DMS 273 treated with DMSO at 0.1 percent for 48 hours (cell line): ENCODE results near the gene NFASC.
A peak's percentile ranks its signal among the peaks of the same experiment; 100 is the strongest.

Experiments
- DNase-seq: peaks from one replicate; lab custom pipeline; 2025; lab: John Stamatoyannopoulos, UW

NFASC gene

DNA sequence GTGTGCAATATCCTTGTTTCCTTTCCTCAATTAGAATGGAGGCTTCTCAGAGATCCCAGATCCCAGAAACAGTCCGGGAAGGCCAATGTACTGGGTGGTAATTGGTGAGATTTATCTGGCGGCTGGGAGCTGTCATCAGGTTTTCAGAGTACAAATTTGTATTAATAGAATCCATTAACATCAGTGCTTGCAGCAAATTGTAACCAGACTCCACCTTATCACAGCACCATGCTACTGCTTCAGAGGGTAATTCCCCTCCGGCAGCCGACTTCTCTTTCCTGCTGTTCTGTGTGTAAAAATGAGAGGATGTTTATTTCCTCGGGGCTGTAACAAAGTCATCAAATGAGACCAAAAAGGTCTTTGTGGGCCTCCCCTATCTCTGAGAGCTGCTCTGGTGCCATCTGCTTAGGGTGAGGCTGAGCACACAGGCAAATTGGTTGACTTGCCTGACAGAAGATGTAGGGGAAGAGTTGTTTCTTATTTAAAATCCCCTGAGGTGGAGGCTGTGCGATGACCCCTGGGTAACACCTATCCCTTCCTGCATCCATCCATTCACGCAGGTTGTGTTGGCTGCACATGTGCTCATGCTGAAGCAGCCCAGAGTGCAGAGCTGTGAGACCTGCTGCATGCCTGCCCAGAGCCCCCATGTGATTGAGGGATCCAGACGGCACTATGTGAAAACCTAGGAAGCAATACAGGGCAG, 19.2 kb downstream of the NFASC start:
- DNase-seq: peak; percentile 49

DNA sequence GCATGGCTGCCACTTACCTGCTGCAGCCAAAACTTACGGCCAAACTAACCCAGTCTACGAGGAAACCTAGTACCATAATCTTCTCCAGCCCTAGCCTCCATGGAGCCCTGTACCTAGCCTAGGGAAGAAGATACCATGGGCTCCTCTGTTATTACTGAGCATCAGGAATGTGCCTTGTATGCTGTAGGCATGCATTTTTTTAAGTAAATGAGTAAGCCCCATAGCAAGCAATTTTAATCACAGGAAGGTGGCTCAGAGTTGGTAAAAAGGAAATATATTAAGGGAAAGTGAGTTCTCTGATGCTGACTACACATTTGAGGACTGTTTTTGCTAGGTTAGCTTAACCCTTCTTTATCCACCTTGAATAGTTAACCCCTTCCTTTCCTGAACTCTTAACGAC, 21.2 kb downstream of the NFASC start:
- no peak for DNase-seq

DNA sequence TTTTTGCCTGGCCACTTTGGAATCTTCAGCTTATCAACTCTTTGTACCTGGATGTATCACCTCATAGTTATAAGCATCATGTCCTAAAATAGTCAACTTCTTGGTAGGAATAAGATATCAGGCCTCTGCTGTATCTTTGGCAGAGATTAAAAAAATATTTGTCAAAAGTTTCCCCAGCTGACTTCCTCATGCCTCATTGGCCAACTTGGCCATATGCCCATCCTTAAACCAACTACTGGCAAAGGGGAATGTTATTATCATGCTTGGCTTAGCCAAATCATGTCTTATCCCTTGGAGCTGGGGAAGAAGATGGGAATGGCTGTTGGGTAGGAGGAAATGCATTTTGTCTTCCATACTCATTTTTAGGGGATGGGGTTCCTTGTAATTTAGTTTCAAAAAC, 23.4 kb downstream of the NFASC start:
- peak; percentile 19 for DNase-seq

GRCh38 chr1:204894606-204895005, 23.9 kb downstream of the NFASC start:
- no peak for DNase-seq

DNA sequence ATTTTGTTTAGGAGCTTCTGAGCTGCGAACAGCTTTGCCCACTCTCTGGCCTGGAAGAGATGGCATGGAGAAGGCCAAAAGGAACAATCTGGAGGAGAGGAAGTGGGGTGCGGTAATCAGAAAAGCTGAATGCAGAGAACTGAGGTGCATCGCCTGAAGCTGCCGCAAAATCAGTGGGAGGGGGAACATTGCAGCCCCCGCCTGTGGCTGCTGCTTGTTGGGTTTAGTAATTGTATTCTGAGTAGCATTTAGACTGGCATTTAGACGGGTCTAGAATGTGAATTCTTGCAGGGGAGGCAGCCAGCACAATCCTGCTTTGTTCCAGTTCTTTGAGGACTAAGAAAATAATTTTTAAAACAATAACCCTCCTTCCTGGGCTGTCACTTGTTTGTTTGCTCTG, 25.4 kb downstream of the NFASC start:
- DNase-seq: no peak

DNA sequence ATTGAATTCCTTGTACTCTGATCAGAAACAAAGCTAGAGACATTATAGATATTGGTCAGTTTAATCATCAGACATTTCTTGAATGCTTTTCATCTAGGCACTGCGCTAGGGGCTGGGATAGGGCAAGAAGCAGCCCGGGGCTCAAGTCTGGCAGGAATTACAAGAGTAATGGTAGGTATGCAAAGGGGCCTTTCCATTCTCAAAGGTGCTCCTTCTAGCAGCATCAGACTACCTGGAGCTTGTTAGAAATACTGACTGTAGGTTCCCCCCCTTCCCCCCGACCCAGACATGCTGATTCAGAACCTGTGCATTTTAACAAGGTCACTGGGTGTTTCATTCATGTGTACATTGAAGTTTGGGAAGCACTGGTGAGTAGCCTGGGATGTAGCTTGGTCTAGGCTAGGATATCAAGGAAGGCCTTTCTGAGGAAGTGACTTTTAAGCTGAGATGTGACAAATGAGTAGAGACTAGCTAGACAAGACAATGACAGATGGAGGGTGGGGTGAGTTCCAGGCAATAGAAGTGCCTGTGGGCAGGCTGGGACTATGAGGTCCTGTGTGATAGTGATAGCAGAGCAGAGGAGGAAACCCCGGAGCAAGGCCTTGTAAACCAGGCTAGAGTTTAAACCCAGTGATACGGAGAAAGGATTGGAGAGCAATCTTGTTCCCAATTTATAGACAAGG, 26.3 kb downstream of the NFASC start:
- DNase-seq: no peak

DNA sequence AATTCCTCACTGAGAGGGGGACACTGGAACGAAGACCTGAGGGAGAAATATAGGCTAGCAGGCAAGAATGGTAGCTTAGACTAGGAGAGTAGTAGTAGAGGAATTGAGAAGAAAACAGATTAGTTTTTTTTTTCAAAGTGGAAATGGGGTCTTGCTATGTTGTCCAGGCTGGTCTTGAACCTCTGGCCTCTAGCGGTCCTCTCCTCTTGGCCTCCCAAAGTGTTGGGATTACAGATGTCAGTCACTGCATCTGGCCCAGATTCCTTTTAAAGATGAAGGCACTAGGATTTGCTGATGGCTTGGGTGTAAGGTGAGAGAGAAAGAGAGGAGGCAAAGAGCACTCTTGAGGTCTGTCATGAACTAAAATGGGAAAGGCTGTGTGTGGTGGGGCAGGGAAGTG, 30.1 kb downstream of the NFASC start:
- DNase-seq: no peak

DNA sequence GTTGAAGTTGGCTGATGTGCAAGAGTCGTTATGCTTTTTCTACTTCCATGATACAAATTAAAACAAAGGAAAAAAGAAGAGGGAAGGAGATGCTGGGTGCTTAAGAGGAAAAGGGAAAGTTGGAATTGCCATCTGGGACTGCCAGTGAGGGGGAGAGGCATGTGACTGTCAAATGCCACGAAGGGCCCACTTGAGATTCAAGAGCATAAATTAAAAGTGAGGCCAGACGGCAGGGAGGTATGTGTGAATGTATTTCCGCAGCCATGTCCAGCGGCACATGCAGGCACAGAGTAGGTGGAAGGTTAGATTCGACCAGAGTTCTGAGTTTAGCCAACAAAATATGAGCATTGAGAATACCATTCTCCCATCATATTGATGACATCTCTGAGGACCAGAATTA, 32.0 kb downstream of the NFASC start:
- no peak for DNase-seq

- no peak for DNase-seq
Measured at GRCh38 chr1:204904228-204904810, 33.7 kb downstream of the NFASC start.

GRCh38 chr1:204909109-204909508, 38.4 kb downstream of the NFASC start:
- no peak for DNase-seq

GRCh38 chr1:204915861-204916495, 45.3 kb downstream of the NFASC start:
- DNase-seq: no peak

DNA sequence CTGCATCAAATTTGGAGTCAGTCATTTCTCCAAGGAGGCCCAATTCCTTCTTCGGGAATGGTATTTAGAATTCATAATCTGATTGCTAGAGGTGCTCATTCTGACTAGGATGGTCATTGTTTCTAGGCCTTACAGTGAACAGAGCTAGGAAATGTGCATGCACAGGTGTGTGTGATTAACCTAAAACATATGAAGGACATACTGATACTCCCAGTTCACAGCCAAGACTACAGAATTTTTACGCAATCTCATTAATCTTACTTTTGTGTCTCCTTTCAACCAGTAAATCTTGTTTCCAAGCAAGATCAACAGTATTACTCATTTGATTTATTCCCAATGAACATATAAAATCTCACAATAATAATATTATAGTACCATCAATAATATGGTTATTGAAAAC, 47.1 kb downstream of the NFASC start:
- no peak for DNase-seq

GRCh38 chr1:204920511-204920910, 49.8 kb downstream of the NFASC start:
- DNase-seq: no peak

GRCh38 chr1:204920967-204921366, 50.3 kb downstream of the NFASC start:
- peak; percentile 19 for DNase-seq

DNA sequence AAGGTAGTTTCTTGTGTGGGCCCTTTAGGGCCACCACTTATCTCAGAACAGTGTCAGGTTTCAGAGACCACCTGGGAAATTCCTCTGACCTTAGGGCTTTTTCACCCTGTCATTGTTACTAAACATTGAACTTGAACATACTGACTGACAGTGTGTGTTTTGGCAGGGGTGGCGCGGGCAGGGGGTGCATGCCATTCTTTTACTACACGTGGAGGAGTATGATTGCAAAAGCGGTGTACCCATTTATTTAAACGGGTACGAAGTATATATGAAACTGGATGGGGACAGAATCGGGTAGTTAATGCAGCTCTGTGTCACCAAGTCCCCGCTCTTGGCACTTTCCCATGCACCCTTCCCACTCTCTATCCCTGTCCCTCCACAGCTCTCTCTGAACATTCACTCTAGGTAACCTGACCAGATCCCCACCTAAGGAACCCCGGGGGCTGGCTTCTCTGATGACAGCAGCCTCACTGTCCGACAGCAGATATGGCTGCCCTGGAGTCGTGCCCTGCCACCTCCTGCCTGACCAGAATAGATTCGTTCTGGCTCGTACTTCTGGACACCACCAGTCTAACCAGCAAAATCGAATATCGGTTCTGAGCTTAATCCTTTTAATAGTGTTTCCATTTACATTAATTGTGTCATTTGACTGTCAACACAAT, 51.3 kb downstream of the NFASC start:
- DNase-seq: no peak

DNA sequence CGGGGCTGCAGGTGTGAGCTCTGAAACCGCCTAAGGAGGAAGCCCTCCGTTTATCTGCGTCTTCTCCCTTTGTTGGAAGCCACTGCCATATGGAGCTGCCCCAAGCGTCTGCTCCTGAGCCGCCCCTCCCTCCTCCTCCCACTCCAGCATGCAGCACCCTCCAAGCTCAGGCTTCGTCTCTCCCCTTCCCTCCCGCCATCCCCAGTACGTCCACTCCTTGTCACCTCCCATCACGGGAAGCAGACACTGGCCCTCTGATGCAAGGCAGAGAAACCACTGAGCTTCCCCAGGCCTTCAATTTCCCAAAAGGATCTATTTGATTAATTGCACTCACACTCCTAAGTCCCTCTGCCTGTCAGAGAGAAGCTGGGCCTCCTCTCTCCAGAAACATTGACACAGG, 52.5 kb downstream of the NFASC start:
- DNase-seq: no peak

DNA sequence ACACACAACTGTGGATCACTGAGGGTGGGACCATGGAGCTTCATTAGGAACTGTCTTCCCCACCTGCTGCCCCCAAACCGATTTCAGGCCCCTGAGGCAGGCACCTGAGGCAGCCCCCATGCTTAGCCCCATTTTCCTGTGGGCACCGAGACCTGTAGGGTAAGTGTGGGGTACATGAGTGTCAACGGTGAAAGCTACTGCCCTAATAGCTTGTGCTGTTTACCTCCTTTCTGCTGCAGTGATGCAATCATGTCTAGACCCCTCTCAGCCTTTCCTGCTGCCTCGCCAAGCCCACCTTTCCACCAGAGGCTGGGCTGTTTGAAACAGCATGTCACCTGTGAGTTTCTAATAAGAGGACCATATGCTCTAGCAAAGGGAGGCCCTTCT, 53.0 kb downstream of the NFASC start:
- no peak for DNase-seq

- peak; percentile 56 for DNase-seq
Measured at GRCh38 chr1:204924013-204924759, 53.5 kb downstream of the NFASC start.

- DNase-seq: no peak
Measured at GRCh38 chr1:204925701-204926100, 55.0 kb downstream of the NFASC start.

DNA sequence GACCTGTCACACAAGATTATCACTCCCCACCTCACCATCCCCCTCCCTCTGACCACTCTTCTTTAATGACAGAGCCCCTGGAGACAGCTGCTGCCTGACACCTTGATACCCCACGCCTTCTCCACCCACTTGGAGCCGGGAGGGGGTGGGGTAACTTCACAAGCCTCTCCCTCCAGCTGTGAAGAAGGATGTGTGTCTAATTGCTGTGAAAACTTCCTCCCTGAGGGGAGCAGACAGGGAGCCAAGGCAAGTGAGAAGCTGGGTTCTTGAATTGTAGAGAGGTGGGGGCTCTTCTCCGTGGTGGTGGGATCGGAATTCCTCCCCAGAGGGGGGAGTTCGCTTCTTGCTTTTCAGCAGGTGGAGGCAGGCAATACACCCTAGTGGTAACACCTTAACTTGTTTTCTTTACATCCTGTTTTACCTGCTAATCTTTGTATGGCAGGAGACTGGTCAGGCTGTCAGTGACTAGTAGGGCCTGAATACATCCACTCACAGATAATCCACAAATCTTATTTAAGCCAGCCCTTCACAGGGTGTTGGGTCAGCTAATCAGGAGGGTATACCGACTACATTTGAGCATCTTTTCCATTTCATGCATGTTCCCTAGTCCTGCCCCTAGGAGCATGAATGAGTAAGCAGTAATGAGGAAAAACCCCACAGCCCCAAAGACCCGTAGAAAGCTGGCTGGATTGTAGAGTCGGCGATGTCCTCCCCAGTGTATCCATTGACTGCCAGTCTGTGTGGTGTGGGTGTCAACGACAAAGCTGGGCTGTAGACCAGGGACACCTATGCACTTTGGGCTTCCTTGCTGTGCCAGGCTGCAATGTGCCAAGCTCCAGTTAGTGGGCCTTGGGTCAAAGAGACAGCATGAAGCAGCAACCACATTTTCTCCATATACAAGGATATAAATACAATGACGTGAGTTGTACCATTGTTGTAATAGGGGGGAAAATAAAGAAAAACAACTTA, 57.3 kb downstream of the NFASC start:
- no peak for DNase-seq
